Activated CD4-positive, alpha-beta T cell treated with anti-CD3 and anti-CD28 coated beads, Interleukin-2, amount 10 ng/mL, durations not matched to agents 7 days and 5 days (primary cell): Measurements from ENCODE around the gene MDM4. TPM values are rescaled to one million over a fixed set of nuclear protein-coding genes. Genes with fewer than 3 reads are reported as not detected.

Experiments
- CTCF ChIA-PET: fragments of 350-600 bp; sonication (Branson Sonifier 250); formaldehyde crosslinking; loops from one replicate; lab custom pipeline; 2021; ENCODE audit warnings: antibody characterized with exemption; lab: Charles Lee
- POLR2A ChIA-PET: fragments of 350-600 bp; sonication (Branson Sonifier 250); formaldehyde crosslinking; loops from one replicate; lab custom pipeline; 2021; ENCODE audit warnings: antibody characterized with exemption; lab: Charles Lee
- DNase-seq: peaks from one replicate; pipeline ENCODE4 v3.0.0-alpha.2; 2020
- H3K27ac Mint-ChIP-seq: one replicate; pipeline ENCODE4 v1.8.0; 2021; ENCODE audit warnings: mild to moderate bottlenecking, moderate library complexity, mixed read lengths
- H3K27me3 Mint-ChIP-seq: one replicate; pipeline ENCODE4 v1.8.0; 2021; ENCODE audit warnings: mixed read lengths
- H3K36me3 Mint-ChIP-seq: one replicate; pipeline ENCODE4 v1.8.0; 2021; ENCODE audit warnings: low read depth, mixed read lengths
- H3K4me1 Mint-ChIP-seq: one replicate; pipeline ENCODE4 v1.8.0; 2021; ENCODE audit warnings: mixed read lengths
- H3K4me3 Mint-ChIP-seq: one replicate; pipeline ENCODE4 v1.8.0; 2021; ENCODE audit warnings: mild to moderate bottlenecking, moderate library complexity, mixed read lengths
- H3K9me3 Mint-ChIP-seq: one replicate; pipeline ENCODE4 v1.8.0; 2021; ENCODE audit warnings: mixed read lengths
- total RNA-seq, 2 experiments: library from RNA; stranded (reverse); gene quantifications; one replicate each; pipeline ENCODE4 v1.2.3, GENCODE V29; 2021

The MDM4 gene, protein sequence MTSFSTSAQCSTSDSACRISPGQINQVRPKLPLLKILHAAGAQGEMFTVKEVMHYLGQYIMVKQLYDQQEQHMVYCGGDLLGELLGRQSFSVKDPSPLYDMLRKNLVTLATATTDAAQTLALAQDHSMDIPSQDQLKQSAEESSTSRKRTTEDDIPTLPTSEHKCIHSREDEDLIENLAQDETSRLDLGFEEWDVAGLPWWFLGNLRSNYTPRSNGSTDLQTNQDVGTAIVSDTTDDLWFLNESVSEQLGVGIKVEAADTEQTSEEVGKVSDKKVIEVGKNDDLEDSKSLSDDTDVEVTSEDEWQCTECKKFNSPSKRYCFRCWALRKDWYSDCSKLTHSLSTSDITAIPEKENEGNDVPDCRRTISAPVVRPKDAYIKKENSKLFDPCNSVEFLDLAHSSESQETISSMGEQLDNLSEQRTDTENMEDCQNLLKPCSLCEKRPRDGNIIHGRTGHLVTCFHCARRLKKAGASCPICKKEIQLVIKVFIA
- total RNA-seq = 10 to 100 TPM; 95.0 to 98.1 TPM

GRCh38 chr1:204516180-204516879, at the start of gene MDM4:
Gene MDM4 (plus strand): TSS chr1:204516406. CDS start chr1:204525519, 9,113 bp downstream.
- peak; percentile 95 for DNase-seq
- ChIA-PET CTCF (interaction anchor here (0.7 to 4.4 kb wide), 9 partner anchors 9 to 291 kb away, joined by 3 to 40 read pairs (median 4); no protein-coding TSS in a partner anchor), POLR2A (interaction anchor here (0.6 to 1.6 kb wide), 7 partner anchors 9 to 106 kb away, joined by 3 to 9 read pairs (median 4); no protein-coding TSS in a partner anchor)
- peaks cover 74% of the 10 kb centered on the region for H3K4me1 Mint-ChIP-seq
- H3K4me3 Mint-ChIP-seq = no peak within 1 kb of the TSS
- no peaks in the 10 kb centered on the region for H3K27me3 Mint-ChIP-seq
- H3K36me3 Mint-ChIP-seq = peaks cover 42% of the 10 kb centered on the region
- H3K9me3 Mint-ChIP-seq = no peaks in the 10 kb centered on the region
- H3K27ac Mint-ChIP-seq = no peak within 1 kb of the TSS

- no peaks in the 10 kb centered on the region for H3K9me3 Mint-ChIP-seq
- no peak for DNase-seq
- peak overlapping the region; percentile 36 for H3K27ac Mint-ChIP-seq
- CTCF ChIA-PET = interaction anchor here (0.5 to 12.0 kb wide), 6 partner anchors 12 to 103 kb away, joined by 3 to 102 read pairs (median 4); no protein-coding TSS in a partner anchor
- no peak overlapping the region for H3K4me3 Mint-ChIP-seq
- H3K4me1 Mint-ChIP-seq = peaks cover 38% of the 10 kb centered on the region
- H3K36me3 Mint-ChIP-seq = peaks cover 15% of the 10 kb centered on the region
- POLR2A ChIA-PET = no interaction called here
- no peaks in the 10 kb centered on the region for H3K27me3 Mint-ChIP-seq
Observed at GRCh38 chr1:204466416-204467405, 49.5 kb upstream of the MDM4 start.

- CTCF ChIA-PET = no interaction called here
- H3K4me3 Mint-ChIP-seq = no peak overlapping the region
- POLR2A ChIA-PET = no interaction called here
- no peak for DNase-seq
- peaks cover 15% of the 10 kb centered on the region for H3K36me3 Mint-ChIP-seq
- H3K27me3 Mint-ChIP-seq = no peaks in the 10 kb centered on the region
- no peak overlapping the region for H3K27ac Mint-ChIP-seq
- H3K9me3 Mint-ChIP-seq = no peaks in the 10 kb centered on the region
- H3K4me1 Mint-ChIP-seq = peaks cover 23% of the 10 kb centered on the region
Observed at GRCh38 chr1:204468206-204468605, 48.0 kb upstream of the MDM4 start.

- peaks cover 17% of the 10 kb centered on the region for H3K4me1 Mint-ChIP-seq
- CTCF ChIA-PET = interaction anchor here (1.0 kb wide), 1 partner anchor 10 kb away, joined by 3 read pairs; no protein-coding TSS in a partner anchor
- H3K9me3 Mint-ChIP-seq = no peaks in the 10 kb centered on the region
- H3K4me3 Mint-ChIP-seq = no peak overlapping the region
- POLR2A ChIA-PET = no interaction called here
- DNase-seq = no peak
- H3K27me3 Mint-ChIP-seq = no peaks in the 10 kb centered on the region
- peaks cover 14% of the 10 kb centered on the region for H3K36me3 Mint-ChIP-seq
- H3K27ac Mint-ChIP-seq = no peak overlapping the region
Observed at GRCh38 chr1:204468766-204469302, 47.4 kb upstream of the MDM4 start.

GRCh38 chr1:204469304-204469703, 46.9 kb upstream of the MDM4 start:
- H3K4me3 Mint-ChIP-seq = no peak overlapping the region
- peaks cover 9% of the 10 kb centered on the region for H3K36me3 Mint-ChIP-seq
- ChIA-PET CTCF (interaction anchor here (0.6 to 1.0 kb wide), 2 partner anchors 10 to 58 kb away, joined by 3 to 4 read pairs; no protein-coding TSS in a partner anchor), POLR2A (no interaction called here)
- H3K27me3 Mint-ChIP-seq = no peaks in the 10 kb centered on the region
- no peaks in the 10 kb centered on the region for H3K9me3 Mint-ChIP-seq
- no peak overlapping the region for H3K27ac Mint-ChIP-seq
- DNase-seq = no peak
- peaks cover 12% of the 10 kb centered on the region for H3K4me1 Mint-ChIP-seq

DNA sequence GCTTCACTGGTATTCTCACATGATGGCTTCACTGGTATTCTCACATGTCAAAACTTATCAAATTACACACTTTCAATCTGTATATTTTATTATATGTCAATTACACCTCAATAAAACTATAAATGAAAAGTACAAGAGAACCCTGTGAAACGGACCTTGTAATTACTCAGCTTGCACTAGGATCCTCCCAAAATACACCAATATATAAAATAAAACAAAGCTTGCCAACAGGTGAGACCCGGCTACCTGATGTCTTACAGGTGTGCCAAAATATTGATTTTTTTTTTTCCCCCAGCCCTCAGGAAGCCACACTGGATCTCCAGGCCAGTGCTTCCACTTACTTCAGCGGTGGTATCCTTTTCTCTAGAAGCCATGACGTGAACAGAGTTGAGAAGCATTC, 44.5 kb upstream of the MDM4 start:
- no peak for DNase-seq
- H3K36me3 Mint-ChIP-seq = peaks cover 8% of the 10 kb centered on the region
- H3K27ac Mint-ChIP-seq = no peak overlapping the region
- no peaks in the 10 kb centered on the region for H3K27me3 Mint-ChIP-seq
- no peaks in the 10 kb centered on the region for H3K9me3 Mint-ChIP-seq
- peaks cover 6% of the 10 kb centered on the region for H3K4me1 Mint-ChIP-seq
- POLR2A ChIA-PET = no interaction called here
- CTCF ChIA-PET = no interaction called here
- no peak overlapping the region for H3K4me3 Mint-ChIP-seq

GRCh38 chr1:204472660-204473059, 43.5 kb upstream of the MDM4 start:
- Mint-ChIP-seq H3K9me3 (no peaks in the 10 kb centered on the region), H3K36me3 (peaks cover 8% of the 10 kb centered on the region), H3K4me1 (peaks cover 6% of the 10 kb centered on the region), H3K27me3 (no peaks in the 10 kb centered on the region), H3K4me3 (no peak overlapping the region), H3K27ac (no peak overlapping the region)
- ChIA-PET POLR2A (no interaction called here), CTCF (no interaction called here)
- no peak for DNase-seq

DNA sequence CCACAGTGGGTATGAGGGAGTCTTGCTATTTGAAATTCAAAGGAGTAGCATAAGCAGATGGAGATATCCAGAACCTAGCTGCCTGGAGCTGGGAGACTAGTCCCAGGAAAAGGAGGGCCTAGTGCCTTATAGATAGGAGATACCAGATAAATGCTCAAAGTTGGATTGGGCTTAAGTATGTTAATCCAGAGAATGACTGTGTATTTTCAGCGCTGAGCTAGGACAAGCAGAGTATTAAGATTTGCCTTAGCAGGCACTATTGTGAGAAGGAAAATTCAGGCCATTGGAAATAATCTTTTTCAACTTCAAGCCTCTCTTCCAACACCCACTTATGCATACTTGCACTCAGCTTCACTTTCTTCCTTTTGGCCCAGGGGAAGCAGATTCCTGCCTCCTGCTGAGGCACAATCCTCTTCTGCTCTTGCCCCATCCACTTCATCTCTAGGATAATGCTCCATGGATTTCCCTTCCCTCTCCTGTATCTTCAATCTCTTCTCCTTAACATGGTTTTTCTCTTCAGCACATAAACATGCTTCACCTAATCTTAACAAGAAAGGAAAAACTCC, 42.7 kb upstream of the MDM4 start:
- CTCF ChIA-PET = no interaction called here

DNA sequence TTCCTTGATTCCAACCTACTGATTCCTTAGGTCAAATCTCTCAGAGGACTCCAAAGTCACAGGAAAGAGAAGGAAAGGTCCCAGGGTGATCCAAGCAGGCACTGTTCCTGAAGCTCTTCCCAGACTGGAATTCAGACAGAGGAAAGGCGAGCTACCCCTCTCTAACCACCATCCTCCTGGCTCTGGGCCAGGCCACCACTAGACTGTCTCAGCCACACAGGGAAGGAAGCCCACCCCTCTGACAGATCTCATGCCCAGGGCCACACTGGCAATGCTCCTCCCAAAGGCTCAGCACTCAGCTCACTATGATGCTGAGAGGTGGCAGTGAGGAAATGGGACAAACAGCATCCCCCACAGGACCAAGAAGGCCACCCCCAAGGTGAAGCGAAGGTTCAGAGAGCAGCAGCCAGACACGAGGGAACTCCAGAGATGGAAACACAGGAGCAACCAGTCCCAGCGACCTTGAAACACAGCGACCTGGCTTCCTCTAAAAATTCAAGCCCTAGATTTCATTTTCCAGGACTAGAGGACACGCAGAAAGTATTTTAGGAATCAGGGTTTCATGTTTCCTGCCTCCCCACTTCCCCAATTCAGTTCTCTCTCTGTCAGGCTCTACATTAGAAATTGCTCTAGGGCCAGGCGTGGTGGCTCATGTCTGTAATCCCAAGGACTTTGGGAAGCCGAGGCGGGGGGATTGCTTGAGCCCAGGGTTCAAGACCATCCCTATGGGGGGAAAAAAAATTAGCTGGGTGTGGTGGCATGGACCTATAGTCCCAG, 40.4 kb upstream of the MDM4 start:
- Mint-ChIP-seq H3K4me1 (peaks cover 22% of the 10 kb centered on the region), H3K4me3 (no peak overlapping the region), H3K27me3 (no peaks in the 10 kb centered on the region), H3K9me3 (no peaks in the 10 kb centered on the region), H3K36me3 (no peaks in the 10 kb centered on the region), H3K27ac (no peak overlapping the region)
- CTCF ChIA-PET = interaction anchor here (1.2 to 2.0 kb wide), 4 partner anchors 12 to 45 kb away, joined by 4 to 6 read pairs (median 4); no protein-coding TSS in a partner anchor
- POLR2A ChIA-PET = no interaction called here
- no peak for DNase-seq

More for the DNA sequence above, 42.7 kb upstream of the MDM4 start:
- H3K27me3 Mint-ChIP-seq = no peaks in the 10 kb centered on the region
- H3K4me1 Mint-ChIP-seq = peaks cover 6% of the 10 kb centered on the region
- H3K27ac Mint-ChIP-seq = no peak overlapping the region
- no peak overlapping the region for H3K4me3 Mint-ChIP-seq
- POLR2A ChIA-PET = no interaction called here
- peaks cover 3% of the 10 kb centered on the region for H3K36me3 Mint-ChIP-seq
- no peak for DNase-seq
- H3K9me3 Mint-ChIP-seq = no peaks in the 10 kb centered on the region

DNA sequence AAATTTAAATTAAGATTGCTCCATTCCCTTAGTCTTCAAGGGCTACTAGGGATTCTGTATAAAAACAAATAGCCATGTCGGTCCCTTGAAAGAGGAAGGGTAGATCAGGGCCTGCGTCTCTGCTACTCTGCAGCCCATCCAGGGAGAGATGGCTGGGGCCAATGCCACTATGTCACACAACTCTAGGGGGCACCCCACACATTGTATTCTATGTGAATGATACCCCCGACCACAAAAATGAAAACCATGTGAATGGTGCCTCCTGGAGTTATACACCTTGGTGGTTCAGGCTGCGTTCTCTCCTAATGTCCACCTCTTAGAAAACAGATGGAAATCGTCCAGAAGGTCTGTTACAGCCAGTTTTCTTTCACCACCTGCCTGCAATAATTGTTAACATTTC, 39.6 kb upstream of the MDM4 start:
- DNase-seq = no peak
- CTCF ChIA-PET = interaction anchor here (1.4 to 2.0 kb wide), 3 partner anchors 13 to 96 kb away, joined by 3 to 6 read pairs (median 4); no protein-coding TSS in a partner anchor
- H3K36me3 Mint-ChIP-seq = no peaks in the 10 kb centered on the region
- H3K9me3 Mint-ChIP-seq = no peaks in the 10 kb centered on the region
- no peaks in the 10 kb centered on the region for H3K27me3 Mint-ChIP-seq
- H3K4me3 Mint-ChIP-seq = no peak overlapping the region
- peaks cover 28% of the 10 kb centered on the region for H3K4me1 Mint-ChIP-seq
- POLR2A ChIA-PET = no interaction called here
- H3K27ac Mint-ChIP-seq = no peak overlapping the region
